HUES64 (cell line): ENCODE results near the gene PCP2.

Experiments
- H3K27ac ChIP-seq: 2 replicates; pipeline ENCODE4 v1.7.0; 2013; ENCODE audit warnings: low read depth, low read length, inconsistent platforms
- H3K27me3 ChIP-seq: 2 replicates; pipeline ENCODE4 v1.6.1; 2013; ENCODE audit warnings: mild to moderate bottlenecking, low read length; ENCODE audit not compliant: insufficient read depth
- H3K36me3 ChIP-seq: 2 replicates; pipeline ENCODE4 v1.6.1; 2013; ENCODE audit warnings: mild to moderate bottlenecking, low read length; ENCODE audit not compliant: insufficient read depth
- H3K4me1 ChIP-seq: 2 replicates; pipeline ENCODE4 v1.6.1; 2013; ENCODE audit warnings: mild to moderate bottlenecking, low read length, moderate library complexity; ENCODE audit not compliant: insufficient read depth
- H3K4me3 ChIP-seq: 2 replicates; pipeline ENCODE4 v1.5.1; 2013; ENCODE audit warnings: mild to moderate bottlenecking, low read length, moderate library complexity
- H3K9ac ChIP-seq: 2 replicates; pipeline ENCODE4 v1.6.1; 2013; ENCODE audit warnings: mild to moderate bottlenecking, low read depth, low read length
- H3K9me3 ChIP-seq: 2 replicates; pipeline ENCODE4 v1.6.1; 2013; ENCODE audit warnings: low read depth, low read length; ENCODE audit not compliant: insufficient read depth
- WGBS: fragments of 150-250, 120-280 bp; methylation state at CpG from one replicate; pipeline ENCODE4 v1.1.7; 2013; ENCODE audit warnings: missing lambda C conversion rate; 5-methylcytosine and 5-hydroxymethylcytosine counted together

The PCP2 gene

DNA sequence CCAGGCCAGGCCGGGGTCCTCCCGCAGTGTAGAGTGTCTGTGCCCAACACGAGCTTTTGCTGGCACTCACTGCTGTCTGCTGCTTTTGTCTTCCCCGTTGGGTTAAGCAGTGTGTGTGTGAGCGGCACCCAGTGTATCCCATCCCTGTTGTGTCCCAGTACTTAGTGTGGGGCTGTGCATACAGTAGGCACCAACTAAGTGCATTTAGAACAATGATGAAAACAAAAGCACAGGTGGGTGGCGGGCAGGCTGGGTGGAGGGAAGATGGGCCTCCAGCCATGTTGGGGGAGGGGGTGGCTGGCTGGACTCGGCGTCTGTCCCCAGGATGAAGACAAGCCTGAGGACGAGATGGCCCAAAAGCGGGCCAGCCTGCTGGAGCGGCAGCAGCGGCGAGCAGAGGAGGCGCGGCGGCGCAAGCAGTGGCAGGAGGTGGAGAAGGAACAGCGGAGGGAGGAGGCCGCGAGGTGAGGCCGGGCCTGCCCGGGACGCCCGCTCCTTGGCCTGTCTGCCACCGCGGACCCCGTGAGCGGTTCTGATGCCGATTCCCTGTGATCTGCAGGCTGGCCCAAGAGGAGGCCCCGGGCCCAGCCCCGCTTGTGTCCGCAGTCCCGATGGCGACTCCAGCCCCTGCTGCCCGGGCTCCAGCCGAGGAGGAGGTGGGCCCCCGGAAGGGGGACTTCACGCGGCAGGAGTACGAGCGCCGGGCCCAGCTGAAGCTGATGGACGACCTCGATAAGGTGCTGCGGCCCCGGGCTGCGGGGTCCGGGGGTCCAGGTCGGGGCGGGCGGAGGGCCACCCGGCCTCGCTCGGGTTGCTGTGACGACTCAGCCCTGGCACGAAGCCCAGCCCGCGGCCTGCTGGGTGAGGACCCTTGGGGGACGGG, 18.4 kb downstream of the PCP2 start:
- H3K27ac ChIP-seq, result no peak overlapping the region
- peaks cover 39% of the 10 kb centered on the region for H3K36me3 ChIP-seq
- H3K4me1 ChIP-seq, result no peaks in the 10 kb centered on the region
- no peaks in the 10 kb centered on the region for H3K27me3 ChIP-seq
- WGBS, result 94% methylated on average over 59 of the region's 59 CpGs
- no peaks in the 10 kb centered on the region for H3K9me3 ChIP-seq
- no peak overlapping the region for H3K4me3 ChIP-seq
- no peak overlapping the region for H3K9ac ChIP-seq

DNA sequence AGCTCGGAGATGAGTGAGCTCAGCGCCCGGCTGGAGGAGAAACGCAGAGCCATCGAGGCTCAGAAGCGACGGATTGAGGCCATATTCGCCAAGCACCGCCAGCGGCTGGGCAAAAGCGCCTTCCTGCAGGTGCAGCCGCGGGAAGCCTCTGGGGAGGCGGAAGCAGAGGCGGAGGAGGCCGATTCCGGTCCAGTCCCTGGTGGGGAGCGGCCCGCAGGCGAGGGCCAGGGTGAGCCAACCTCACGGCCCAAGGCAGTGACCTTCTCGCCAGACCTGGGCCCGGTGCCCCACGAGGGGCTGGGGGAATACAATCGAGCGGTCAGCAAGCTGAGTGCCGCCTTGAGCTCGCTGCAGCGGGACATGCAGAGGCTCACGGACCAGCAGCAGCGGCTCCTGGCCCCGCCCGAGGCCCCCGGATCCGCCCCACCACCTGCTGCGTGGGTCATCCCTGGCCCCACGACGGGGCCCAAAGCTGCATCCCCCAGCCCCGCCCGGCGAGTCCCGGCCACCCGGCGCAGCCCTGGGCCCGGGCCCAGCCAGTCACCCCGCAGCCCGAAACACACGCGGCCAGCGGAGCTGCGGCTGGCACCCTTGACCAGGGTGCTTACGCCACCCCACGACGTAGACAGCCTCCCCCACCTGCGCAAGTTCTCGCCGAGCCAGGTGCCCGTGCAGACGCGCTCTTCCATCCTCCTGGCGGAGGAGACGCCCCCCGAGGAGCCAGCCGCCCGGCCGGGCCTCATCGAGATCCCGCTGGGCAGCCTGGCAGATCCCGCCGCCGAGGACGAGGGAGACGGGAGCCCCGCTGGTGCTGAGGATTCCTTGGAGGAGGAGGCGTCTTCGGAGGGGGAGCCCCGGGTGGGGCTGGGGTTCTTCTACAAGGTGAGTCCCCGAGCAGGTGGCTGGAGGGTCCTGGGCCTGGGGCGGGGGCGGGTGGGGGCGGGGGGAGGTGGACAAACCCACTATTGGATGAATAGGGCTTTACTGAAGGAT, 20.9 kb downstream of the PCP2 start:
- Histone ChIP-seq H3K4me3 (no peak overlapping the region), H3K36me3 (peaks cover 31% of the 10 kb centered on the region), H3K4me1 (no peaks in the 10 kb centered on the region), H3K9ac (no peak overlapping the region), H3K27me3 (no peaks in the 10 kb centered on the region), H3K9me3 (no peaks in the 10 kb centered on the region), H3K27ac (no peak overlapping the region)
- 95% methylated on average over 77 of the region's 81 CpGs for WGBS

DNA sequence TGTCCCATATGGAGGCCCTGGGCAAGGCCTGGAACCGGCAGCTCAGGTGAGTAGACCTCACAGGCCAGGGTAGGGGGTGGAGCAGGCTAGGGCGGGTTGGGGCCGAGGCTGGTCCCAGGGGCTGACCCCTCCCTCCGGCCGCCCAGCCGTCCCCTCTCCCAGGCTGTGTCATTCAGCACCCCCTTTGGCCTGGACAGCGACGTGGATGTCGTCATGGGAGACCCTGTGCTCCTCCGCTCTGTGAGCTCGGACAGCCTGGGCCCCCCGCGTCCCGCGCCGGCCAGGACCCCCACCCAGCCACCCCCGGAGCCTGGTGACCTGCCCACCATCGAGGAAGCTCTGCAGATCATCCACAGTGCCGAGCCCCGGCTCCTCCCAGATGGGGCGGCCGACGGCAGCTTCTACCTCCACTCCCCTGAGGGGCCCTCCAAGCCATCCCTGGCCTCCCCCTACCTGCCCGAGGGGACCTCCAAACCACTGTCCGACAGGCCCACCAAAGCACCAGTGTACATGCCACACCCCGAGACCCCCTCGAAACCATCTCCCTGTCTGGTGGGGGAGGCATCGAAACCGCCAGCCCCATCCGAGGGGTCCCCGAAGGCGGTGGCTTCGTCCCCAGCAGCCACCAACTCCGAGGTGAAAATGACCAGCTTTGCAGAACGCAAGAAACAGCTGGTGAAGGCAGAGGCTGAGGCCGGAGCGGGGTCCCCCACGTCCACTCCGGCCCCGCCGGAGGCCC, 21.8 kb downstream of the PCP2 start:
- no peak overlapping the region for H3K9ac ChIP-seq
- no peaks in the 10 kb centered on the region for H3K27me3 ChIP-seq
- no peaks in the 10 kb centered on the region for H3K9me3 ChIP-seq
- peaks cover 22% of the 10 kb centered on the region for H3K36me3 ChIP-seq
- H3K27ac ChIP-seq, result no peak overlapping the region
- H3K4me1 ChIP-seq, result no peaks in the 10 kb centered on the region
- 95% methylated on average over 41 of the region's 41 CpGs for WGBS
- H3K4me3 ChIP-seq, result no peak overlapping the region

- Histone ChIP-seq H3K9me3 (no peaks in the 10 kb centered on the region), H3K4me3 (no peak overlapping the region), H3K27ac (no peak overlapping the region), H3K27me3 (no peaks in the 10 kb centered on the region), H3K4me1 (no peaks in the 10 kb centered on the region), H3K9ac (no peak overlapping the region), H3K36me3 (peaks cover 18% of the 10 kb centered on the region)
- WGBS, result 95% methylated on average over 31 of the region's 31 CpGs
These were observed 22.9 kb downstream of the PCP2 start for GRCh38 chr19:7610491-7611240.

GRCh38 chr19:7607874-7608560, 25.5 kb downstream of the PCP2 start:
- Histone ChIP-seq H3K9me3 (no peaks in the 10 kb centered on the region), H3K27ac (no peak overlapping the region), H3K36me3 (peaks cover 18% of the 10 kb centered on the region), H3K27me3 (no peaks in the 10 kb centered on the region), H3K4me1 (no peaks in the 10 kb centered on the region), H3K9ac (no peak overlapping the region), H3K4me3 (no peak overlapping the region)
- 97% methylated on average over 25 of the region's 25 CpGs for WGBS

DNA sequence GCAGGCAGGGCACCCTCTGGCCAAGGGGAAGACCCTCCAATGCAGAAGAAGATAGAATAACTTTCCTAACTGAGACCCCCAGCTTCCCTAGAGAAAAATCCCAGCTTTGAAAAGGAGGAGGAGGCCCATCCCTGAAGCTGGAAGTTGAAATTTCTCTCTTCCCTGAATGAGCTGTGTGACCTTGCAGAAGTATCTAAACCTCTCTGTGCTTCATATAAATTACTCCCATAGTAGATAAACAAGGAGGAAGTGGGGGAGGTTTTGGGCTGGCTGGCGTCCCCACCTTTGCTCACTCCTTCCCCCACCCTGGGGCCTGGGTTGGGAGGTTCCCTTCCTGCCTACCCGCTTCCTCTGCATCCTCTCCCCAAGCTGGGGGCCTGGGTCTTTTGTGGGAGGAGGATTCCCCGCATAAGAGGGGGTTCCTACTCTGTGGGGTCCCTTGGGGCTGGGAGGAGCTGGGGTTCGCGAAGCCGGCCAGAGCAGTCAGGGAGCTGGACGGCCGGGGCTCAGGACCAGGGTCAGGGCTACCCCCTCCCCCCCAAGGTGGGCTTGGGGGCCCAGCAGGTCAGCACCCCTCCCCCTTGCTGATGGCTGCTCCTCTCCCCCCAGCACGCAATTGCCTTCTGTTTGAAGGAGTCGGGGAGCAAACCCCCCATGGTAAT, 26.2 kb downstream of the PCP2 start:
- no peak overlapping the region for H3K27ac ChIP-seq
- no peaks in the 10 kb centered on the region for H3K27me3 ChIP-seq
- WGBS, result 91% methylated on average over 8 of the region's 10 CpGs
- no peaks in the 10 kb centered on the region for H3K9me3 ChIP-seq
- H3K9ac ChIP-seq, result no peak overlapping the region
- no peak overlapping the region for H3K4me3 ChIP-seq
- H3K36me3 ChIP-seq, result peaks cover 18% of the 10 kb centered on the region
- no peaks in the 10 kb centered on the region for H3K4me1 ChIP-seq

GRCh38 chr19:7606289-7606688, 27.2 kb downstream of the PCP2 start:
- no peaks in the 10 kb centered on the region for H3K4me1 ChIP-seq
- H3K4me3 ChIP-seq, result no peak overlapping the region
- H3K9ac ChIP-seq, result no peak overlapping the region
- 92% methylated on average over 17 of the region's 17 CpGs for WGBS
- peaks cover 16% of the 10 kb centered on the region for H3K36me3 ChIP-seq
- no peak overlapping the region for H3K27ac ChIP-seq
- H3K9me3 ChIP-seq, result no peaks in the 10 kb centered on the region
- H3K27me3 ChIP-seq, result no peaks in the 10 kb centered on the region

DNA sequence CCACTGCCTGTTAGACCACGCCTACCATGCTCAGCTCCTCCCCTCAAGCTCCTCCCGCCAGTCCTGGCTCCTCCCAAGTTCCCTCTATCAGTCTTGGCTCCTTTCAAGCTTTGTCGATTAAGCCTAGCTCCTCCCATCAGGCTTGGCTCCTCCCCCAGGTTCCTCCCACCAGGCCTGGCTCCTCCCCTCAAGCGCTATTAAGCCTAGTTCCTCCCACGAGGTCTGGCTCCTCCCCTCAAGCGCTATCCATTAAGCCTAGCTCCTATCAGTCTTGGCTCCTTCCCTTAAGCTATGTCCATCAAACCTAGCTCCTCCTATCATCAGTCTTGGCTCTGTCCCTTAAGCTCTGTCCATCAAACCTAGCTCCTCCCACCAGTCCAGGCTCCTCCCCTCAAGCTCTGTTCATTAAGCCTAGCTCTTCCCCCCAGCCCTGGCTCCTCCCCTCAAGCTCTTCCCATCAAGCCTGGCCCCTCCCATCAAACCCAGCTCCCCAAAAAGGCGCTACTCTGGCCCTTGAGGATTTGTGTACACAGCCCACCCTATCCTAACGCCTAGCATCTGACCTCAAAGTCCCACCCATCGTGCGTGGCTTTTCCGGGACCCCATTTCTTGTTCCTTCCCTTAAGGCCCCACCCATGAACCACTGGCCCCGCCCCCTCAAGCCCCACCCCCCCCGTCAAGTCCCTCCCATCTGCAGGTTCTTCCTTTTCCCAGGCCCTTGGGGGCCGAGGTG, 27.9 kb downstream of the PCP2 start:
- H3K9ac ChIP-seq, result no peak overlapping the region

DNA sequence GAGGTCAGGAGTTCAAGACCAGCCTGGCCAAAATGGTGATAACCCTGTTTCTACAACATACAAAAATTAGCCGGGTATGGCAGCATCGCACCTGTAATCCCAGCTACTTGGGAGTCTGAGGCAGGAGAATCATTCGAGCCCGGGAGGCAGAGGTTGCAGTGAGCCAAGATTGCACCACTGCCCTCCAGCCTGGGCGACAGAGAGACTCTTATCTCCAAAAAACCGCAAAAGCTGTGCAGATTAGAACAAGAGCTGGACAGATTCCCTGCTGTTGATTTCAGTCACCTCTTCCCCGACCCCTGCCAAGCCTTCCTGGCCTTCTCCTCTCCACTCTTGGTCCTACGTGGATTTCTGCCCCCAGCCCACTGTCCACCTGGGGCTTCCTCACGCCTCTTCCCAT, 29.6 kb downstream of the PCP2 start:
- Histone ChIP-seq H3K4me1 (no peaks in the 10 kb centered on the region), H3K9ac (no peak overlapping the region), H3K27me3 (no peaks in the 10 kb centered on the region), H3K4me3 (no peak overlapping the region), H3K9me3 (no peaks in the 10 kb centered on the region), H3K27ac (no peak overlapping the region), H3K36me3 (peaks cover 5% of the 10 kb centered on the region; the same call in 1 of the 2 replicates)
- 92% methylated on average over 9 of the region's 9 CpGs for WGBS

More for the DNA sequence above, 27.9 kb downstream of the PCP2 start:
- Histone ChIP-seq H3K27ac (no peak overlapping the region), H3K36me3 (peaks cover 14% of the 10 kb centered on the region), H3K4me3 (no peak overlapping the region), H3K9me3 (no peaks in the 10 kb centered on the region), H3K27me3 (no peaks in the 10 kb centered on the region), H3K4me1 (no peaks in the 10 kb centered on the region)
- WGBS, result 94% methylated on average over 12 of the region's 14 CpGs
